Measurements from ENCODE around the gene ITIH4. TPM values are rescaled to one million over a fixed set of nuclear protein-coding genes. Genes with fewer than 3 reads are reported as not detected.

ITIH4 gene
- total and polyA plus RNA-seq, 10 of the 15 experiments (the other 5 are each of a cell fraction or from before 2014, with no cell fraction given), result 0.64 to 4.1 (median 1.3) TPM

DNA sequence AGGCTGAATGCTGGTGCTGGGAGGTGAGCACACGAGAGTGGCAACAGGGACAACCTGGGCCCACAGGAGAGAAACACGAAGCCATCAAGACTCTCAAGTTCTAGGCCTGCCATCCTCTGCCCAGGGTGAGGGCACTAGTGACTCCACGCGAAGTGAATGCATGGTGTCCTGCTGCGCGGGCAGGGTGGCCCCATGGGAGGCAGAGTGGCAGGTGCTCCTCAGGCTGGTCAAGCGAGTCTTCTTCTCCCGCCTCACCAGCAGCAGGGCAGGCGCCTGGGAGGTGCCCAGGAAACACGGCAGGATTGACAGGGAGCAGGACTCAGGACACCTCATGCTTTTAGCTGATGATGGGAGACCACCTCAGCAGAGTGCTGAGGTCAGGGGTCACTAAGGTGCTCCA, 40.0 kb upstream of the ITIH4 start:
- no peak overlapping the region for H3K9ac ChIP-seq (ENCODE audit: control insufficient read depth, insufficient read depth, low read length)
- in situ Hi-C loops (cut with MboI) (no loop called here), intact Hi-C loops (cut with micrococcal nuclease; ENCODE audit: unreplicated experiment) (no loop called here)
- H4K20me1 ChIP-seq (ENCODE audit: control insufficient read depth, insufficient read depth), result no peaks in the 10 kb centered on the region
- ATAC-seq (no peak), FAIRE-seq (no peak), DNase-seq (ENCODE audit: low read depth, low spot score) (no peak)
- POLR2A ChIA-PET, result no interaction called here
- H3K27me3 ChIP-seq (replicated peaks in 1 of 2; ENCODE audit: control insufficient read depth in 2 of 2, insufficient read depth in 2 of 2, low read length in 1 of 2), result no peaks in the 10 kb centered on the region
- RAD21 ChIA-PET (ENCODE audit: unreplicated experiment), result no interaction called here
- TF ChIP-seq RELA (IDR thresholded peaks at IDR 0.05; ENCODE audit: borderline replicate concordance, partially characterized antibody) (no peak), NR2C1 (IDR thresholded peaks at IDR 0.05) (no peak), TARDBP (IDR thresholded peaks at IDR 0.05; ENCODE audit: borderline replicate concordance) (no peak), BRCA1 (IDR thresholded peaks at IDR 0.05; ENCODE audit: low read depth, low read length) (no peak), NBN (IDR thresholded peaks at IDR 0.05) (no peak), SMAD1 (IDR thresholded peaks at IDR 0.05; ENCODE audit: low read depth, partially characterized antibody) (no peak), NFIC (IDR thresholded peaks at IDR 0.05; ENCODE audit: low read depth, low read length) (no peak), IKZF1 (conservative IDR thresholded peaks at IDR 0.05) (no peak), KAT2A (conservative IDR thresholded peaks at IDR 0.05; ENCODE audit: control insufficient read depth, low read depth, low read length) (no peak), MEF2A (IDR thresholded peaks at IDR 0.05; ENCODE audit: insufficient read depth, low read depth, low read length) (no peak), TBL1XR1 (IDR thresholded peaks at IDR 0.05; ENCODE audit: low read depth, low read length) (no peak), REST (IDR thresholded peaks at IDR 0.05; ENCODE audit: low read depth, low read length) (no peak)
- TF ChIP-seq, protein P1, sequence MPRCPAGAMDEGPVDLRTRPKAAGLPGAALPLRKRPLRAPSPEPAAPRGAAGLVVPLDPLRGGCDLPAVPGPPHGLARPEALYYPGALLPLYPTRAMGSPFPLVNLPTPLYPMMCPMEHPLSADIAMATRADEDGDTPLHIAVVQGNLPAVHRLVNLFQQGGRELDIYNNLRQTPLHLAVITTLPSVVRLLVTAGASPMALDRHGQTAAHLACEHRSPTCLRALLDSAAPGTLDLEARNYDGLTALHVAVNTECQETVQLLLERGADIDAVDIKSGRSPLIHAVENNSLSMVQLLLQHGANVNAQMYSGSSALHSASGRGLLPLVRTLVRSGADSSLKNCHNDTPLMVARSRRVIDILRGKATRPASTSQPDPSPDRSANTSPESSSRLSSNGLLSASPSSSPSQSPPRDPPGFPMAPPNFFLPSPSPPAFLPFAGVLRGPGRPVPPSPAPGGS (IDR thresholded peaks at IDR 0.05; ENCODE audit: borderline replicate concordance, insufficient read depth, low read depth, low read length, poor library complexity, severe bottlenecking), result no peak
- TF ChIP-seq, protein P2, sequence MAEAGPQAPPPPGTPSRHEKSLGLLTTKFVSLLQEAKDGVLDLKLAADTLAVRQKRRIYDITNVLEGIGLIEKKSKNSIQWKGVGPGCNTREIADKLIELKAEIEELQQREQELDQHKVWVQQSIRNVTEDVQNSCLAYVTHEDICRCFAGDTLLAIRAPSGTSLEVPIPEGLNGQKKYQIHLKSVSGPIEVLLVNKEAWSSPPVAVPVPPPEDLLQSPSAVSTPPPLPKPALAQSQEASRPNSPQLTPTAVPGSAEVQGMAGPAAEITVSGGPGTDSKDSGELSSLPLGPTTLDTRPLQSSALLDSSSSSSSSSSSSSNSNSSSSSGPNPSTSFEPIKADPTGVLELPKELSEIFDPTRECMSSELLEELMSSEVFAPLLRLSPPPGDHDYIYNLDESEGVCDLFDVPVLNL (IDR thresholded peaks at IDR 0.05; ENCODE audit: low read depth, low read length), result no peak
- SMC1A ChIA-PET (ENCODE audit: uncharacterized antibody, unreplicated experiment), result no interaction called here
- CTCF ChIA-PET, result no interaction called here
- no peak overlapping the region for H2AFZ ChIP-seq (ENCODE audit: control insufficient read depth, low read depth, low read length)
- peaks cover 7% of the 10 kb centered on the region; the same call in 1 of the 2 replicates for H3K4me1 ChIP-seq (ENCODE audit: control insufficient read depth, insufficient read depth, low read length)
- peaks cover 2% of the 10 kb centered on the region; the same call in 1 of the 2 replicates for H3K79me2 ChIP-seq (ENCODE audit: control insufficient read depth, insufficient read depth, low read length)
- H3K4me3 ChIP-seq, result no peak overlapping the region
- H3K27ac ChIP-seq (ENCODE audit: control insufficient read depth, insufficient read depth), result no peak overlapping the region
- no peaks in the 10 kb centered on the region; the same call in 2 of the 3 replicates for H3K9me3 ChIP-seq (replicated peaks; ENCODE audit: control insufficient read depth, insufficient read depth, low read length)
- WGBS (ENCODE audit: insufficient coverage, insufficient replicate concordance, low lambda C conversion rate, missing lambda C conversion rate), result 98% methylated on average over 10 of the region's 10 CpGs
- no peaks in the 10 kb centered on the region; a peak in 2 of 4 replicates for H3K36me3 ChIP-seq (ENCODE audit: control insufficient read depth in 2 of 2, insufficient read depth in 2 of 2, low read length in 1 of 2)
- BruUV-seq (replicated peaks), result no TSS peak
- H3K4me2 ChIP-seq (ENCODE audit: control insufficient read depth, insufficient read depth), result no peak overlapping the region

All from GM12878 (cell line).